Measurements from ENCODE around the gene CHRND. TPM values are rescaled to one million over a fixed set of nuclear protein-coding genes. Genes with fewer than 3 reads are reported as not detected.

Gene CHRND
- polyA plus RNA-seq, 3 donors, result not detected

DNA sequence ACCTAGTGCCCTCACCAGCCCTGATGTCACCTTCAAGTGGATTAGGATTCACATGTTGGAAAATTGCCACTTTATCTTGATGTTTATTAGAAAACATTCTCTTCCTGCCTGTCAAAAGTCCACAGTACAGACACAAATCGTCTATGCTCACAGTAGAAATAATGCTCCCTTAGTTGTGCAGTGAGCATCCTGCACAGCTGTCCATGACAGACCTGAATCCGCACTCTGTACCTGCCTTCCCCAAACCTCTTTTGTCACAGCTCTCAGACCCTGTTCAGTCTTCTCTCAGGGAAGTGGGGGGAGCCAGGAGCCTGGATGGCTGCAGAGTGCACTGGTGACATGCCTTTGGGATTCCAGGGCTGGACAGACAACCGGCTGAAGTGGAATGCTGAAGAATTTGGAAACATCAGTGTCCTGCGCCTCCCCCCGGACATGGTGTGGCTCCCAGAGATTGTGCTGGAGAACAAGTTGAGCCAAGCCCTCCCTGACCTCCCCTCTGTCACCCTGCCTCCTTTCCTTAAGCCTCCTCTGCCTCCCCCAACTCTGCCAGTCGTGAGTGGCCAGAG is 2.0 kb downstream of the CHRND start:
- 100% methylated on average over 3 of the region's 6 CpGs for WGBS (ENCODE audit: insufficient coverage)
- no peak overlapping the region for H3K4me3 ChIP-seq (replicated peaks in 1 of 3; ENCODE audit: low read depth in 2 of 3, low read length in 3 of 3)
- Mint-ChIP-seq H3K36me3 (no peaks in the 10 kb centered on the region), H3K4me3 (peak overlapping the region in 1 of 2 donors; percentile 32), H3K27me3 (ENCODE audit: low read depth in 3 of 3) (peaks cover 30 to 50% (median 32%) of the 10 kb centered on the region in 3 donors), H3K27ac (no peak overlapping the region), H3K9me3 (peaks cover 0 to 8% (median 0%) of the 10 kb centered on the region in 7 donors), H3K4me1 (peaks cover 9% of the 10 kb centered on the region)
- peaks cover 0 to 10% of the 10 kb centered on the region in 2 donors for H3K4me1 ChIP-seq (ENCODE audit: control insufficient read depth in 1 of 2, insufficient read depth in 2 of 2, low read length in 2 of 2)
- TF ChIP-seq, protein P1, sequence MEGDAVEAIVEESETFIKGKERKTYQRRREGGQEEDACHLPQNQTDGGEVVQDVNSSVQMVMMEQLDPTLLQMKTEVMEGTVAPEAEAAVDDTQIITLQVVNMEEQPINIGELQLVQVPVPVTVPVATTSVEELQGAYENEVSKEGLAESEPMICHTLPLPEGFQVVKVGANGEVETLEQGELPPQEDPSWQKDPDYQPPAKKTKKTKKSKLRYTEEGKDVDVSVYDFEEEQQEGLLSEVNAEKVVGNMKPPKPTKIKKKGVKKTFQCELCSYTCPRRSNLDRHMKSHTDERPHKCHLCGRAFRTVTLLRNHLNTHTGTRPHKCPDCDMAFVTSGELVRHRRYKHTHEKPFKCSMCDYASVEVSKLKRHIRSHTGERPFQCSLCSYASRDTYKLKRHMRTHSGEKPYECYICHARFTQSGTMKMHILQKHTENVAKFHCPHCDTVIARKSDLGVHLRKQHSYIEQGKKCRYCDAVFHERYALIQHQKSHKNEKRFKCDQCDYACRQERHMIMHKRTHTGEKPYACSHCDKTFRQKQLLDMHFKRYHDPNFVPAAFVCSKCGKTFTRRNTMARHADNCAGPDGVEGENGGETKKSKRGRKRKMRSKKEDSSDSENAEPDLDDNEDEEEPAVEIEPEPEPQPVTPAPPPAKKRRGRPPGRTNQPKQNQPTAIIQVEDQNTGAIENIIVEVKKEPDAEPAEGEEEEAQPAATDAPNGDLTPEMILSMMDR (IDR thresholded peaks at IDR 0.05), result no peak
- no peak overlapping the region for H2AFZ ChIP-seq (ENCODE audit: insufficient read depth, low read depth, low read length, poor library complexity, severe bottlenecking)
- intact Hi-C loops (cut with micrococcal nuclease), result no loop called here
- no peak overlapping the region for H3K4me2 ChIP-seq (replicated peaks; ENCODE audit: extremely low read depth, low read length, poor library complexity, severe bottlenecking)
- peaks cover 0 to 5% of the 10 kb centered on the region in 2 donors for H3K9me3 ChIP-seq (replicated peaks in 1 of 2; ENCODE audit: control insufficient read depth in 1 of 2, insufficient read depth in 1 of 2, low read length in 2 of 2)
- peaks cover 17 to 34% of the 10 kb centered on the region in 2 donors for H3K27me3 ChIP-seq (ENCODE audit: control insufficient read depth in 2 of 2, insufficient read depth in 2 of 2, low read length in 2 of 2)
- DNase-seq, result no peak
- H3K27ac ChIP-seq (ENCODE audit: low read depth in 1 of 2, low read length in 2 of 2), result no peak overlapping the region
- no peaks in the 10 kb centered on the region for H3K79me2 ChIP-seq (ENCODE audit: insufficient read depth, low read length)
- H4K20me1 ChIP-seq (ENCODE audit: insufficient read depth, low read length), result no peaks in the 10 kb centered on the region
- no peak overlapping the region for H3K9ac ChIP-seq (ENCODE audit: insufficient read depth, low read length, poor library complexity, severe bottlenecking)
- H3K36me3 ChIP-seq (replicated peaks in 1 of 2; ENCODE audit: control insufficient read depth in 1 of 2, insufficient read depth in 2 of 2, low read length in 2 of 2), result no peaks in the 10 kb centered on the region

DNA sequence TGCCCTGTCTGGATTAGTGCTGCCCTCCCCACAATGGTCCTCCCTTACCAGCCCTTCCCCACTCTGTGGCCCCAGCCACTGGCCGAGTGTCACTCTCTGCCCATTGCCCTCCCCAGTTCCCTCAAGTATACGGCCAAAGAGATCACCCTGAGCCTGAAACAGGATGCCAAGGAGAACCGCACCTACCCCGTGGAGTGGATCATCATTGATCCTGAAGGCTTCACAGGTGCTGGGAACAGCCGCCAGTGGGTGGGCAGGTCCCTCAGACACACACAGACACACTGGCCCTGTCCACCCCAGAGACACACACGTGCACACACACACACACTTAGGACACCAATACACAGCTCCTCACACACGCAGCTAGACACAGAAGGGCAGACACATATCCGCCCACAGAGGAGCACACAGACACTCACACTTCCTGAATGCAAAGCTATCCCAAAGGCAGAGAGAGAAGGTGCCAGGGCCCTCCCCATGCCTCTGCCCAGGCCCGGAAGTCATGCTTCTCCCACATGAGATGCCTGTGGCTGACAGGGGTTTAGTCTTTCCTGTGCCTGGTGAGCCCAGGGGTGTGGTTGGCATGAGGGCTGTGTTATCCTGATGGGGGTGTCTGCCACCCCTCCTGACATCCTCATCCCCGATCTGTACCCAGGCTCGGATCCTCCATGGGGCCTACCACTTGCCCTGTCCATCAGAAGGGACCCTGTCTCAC is 2.9 kb downstream of the CHRND start:
- no peak overlapping the region for H3K4me2 ChIP-seq (replicated peaks; ENCODE audit: extremely low read depth, low read length, poor library complexity, severe bottlenecking)
- no peaks in the 10 kb centered on the region for H3K79me2 ChIP-seq (ENCODE audit: insufficient read depth, low read length)
- H4K20me1 ChIP-seq (ENCODE audit: insufficient read depth, low read length), result no peaks in the 10 kb centered on the region
- no peak overlapping the region for H3K27ac ChIP-seq (ENCODE audit: low read depth in 1 of 2, low read length in 2 of 2)
- H3K9me3 ChIP-seq (replicated peaks in 1 of 2; ENCODE audit: control insufficient read depth in 1 of 2, insufficient read depth in 1 of 2, low read length in 2 of 2), result no peaks in the 10 kb centered on the region
- intact Hi-C loops (cut with micrococcal nuclease), result no loop called here
- no peaks in the 10 kb centered on the region for H3K36me3 Mint-ChIP-seq
- H3K4me3 ChIP-seq (replicated peaks in 1 of 3; ENCODE audit: low read depth in 2 of 3, low read length in 3 of 3), result no peak overlapping the region
- TF ChIP-seq, protein P1 (IDR thresholded peaks at IDR 0.05), result no peak
- H3K27me3 Mint-ChIP-seq (ENCODE audit: low read depth in 3 of 3), result peaks cover 23 to 42% (median 26%) of the 10 kb centered on the region in 3 donors
- no peak for DNase-seq
- no peak overlapping the region for H3K4me3 Mint-ChIP-seq
- peak overlapping the region in 2 of 7 donors; percentile 7 to 70 for H3K27ac Mint-ChIP-seq
- peaks cover 11 to 26% of the 10 kb centered on the region in 2 donors for H3K27me3 ChIP-seq (ENCODE audit: control insufficient read depth in 2 of 2, insufficient read depth in 2 of 2, low read length in 2 of 2)
- H3K4me1 ChIP-seq (ENCODE audit: control insufficient read depth in 1 of 2, insufficient read depth in 2 of 2, low read length in 2 of 2), result peaks cover 0 to 6% of the 10 kb centered on the region in 2 donors
- no peak overlapping the region for H2AFZ ChIP-seq (ENCODE audit: insufficient read depth, low read depth, low read length, poor library complexity, severe bottlenecking)
- peaks cover 0 to 8% (median 0%) of the 10 kb centered on the region in 7 donors for H3K9me3 Mint-ChIP-seq
- WGBS (ENCODE audit: insufficient coverage), result 66% methylated on average over 8 of the region's 11 CpGs
- H3K36me3 ChIP-seq (replicated peaks in 1 of 2; ENCODE audit: control insufficient read depth in 1 of 2, insufficient read depth in 2 of 2, low read length in 2 of 2), result no peaks in the 10 kb centered on the region
- H3K9ac ChIP-seq (ENCODE audit: insufficient read depth, low read length, poor library complexity, severe bottlenecking), result no peak overlapping the region
- peaks cover 7% of the 10 kb centered on the region for H3K4me1 Mint-ChIP-seq
